Peyer's patch (tissue), 4 donors: Measurements from ENCODE around the gene GFER.

ENCODE experiments used
- CTCF ChIP-seq, 6 experiments: fragments of 450-650 bp in 4 of 6; fragments of 200-600 bp in 2 of 6; sonication (generic) in 1 of 6; IDR thresholded peaks; one replicate each; pipeline ENCODE4 v1.5.1; 2017 to 2019; ENCODE audit warnings: antibody characterized with exemption in 6 of 6, mild to moderate bottlenecking in 3 of 6, moderate library complexity in 1 of 6
- POLR2A ChIP-seq, 2 donors: fragments of 450-650 bp; IDR thresholded peaks; one replicate each; pipeline ENCODE4 v1.5.1; 2017; ENCODE audit warnings: antibody characterized with exemption in 2 of 2, mild to moderate bottlenecking in 2 of 2, moderate library complexity in 2 of 2

- TF ChIP-seq POLR2A (IDR thresholded peaks at IDR 0.05) (no peak), CTCF (IDR thresholded peaks at IDR 0.05) (no peak)
Measured at GRCh38 chr16:1978476-1979120, 5.4 kb upstream of the GFER start.
